ENCODE results near the gene GAL3ST3.
"Not testable (repeated sequence)": the region's sequence is repeated elsewhere in the genome, so short reads cannot be mapped to it uniquely, and the experiment has no call there.

The GAL3ST3 gene

DNA sequence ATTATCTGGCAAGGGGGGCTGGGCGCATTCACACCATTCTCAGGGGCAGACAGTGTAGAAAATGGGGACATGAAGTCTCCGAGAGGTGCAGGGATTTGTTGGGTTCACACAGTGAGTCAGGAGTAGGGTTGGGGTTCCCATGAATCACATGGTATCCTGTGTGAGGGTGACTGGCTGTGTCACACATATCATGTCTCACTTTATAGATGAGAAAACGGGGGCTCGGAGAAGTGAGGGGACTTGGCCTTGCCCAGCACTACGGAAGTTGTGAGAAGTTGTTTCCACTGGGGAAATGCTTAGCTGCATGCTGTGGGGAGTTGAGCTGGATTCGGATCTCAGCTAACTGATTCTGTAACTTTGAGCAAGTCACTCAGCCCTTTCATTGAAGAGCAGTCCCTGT is 4.2 kb downstream of the GAL3ST3 start:
- no peak for DNase-seq (ENCODE audit: low read depth)

DNA sequence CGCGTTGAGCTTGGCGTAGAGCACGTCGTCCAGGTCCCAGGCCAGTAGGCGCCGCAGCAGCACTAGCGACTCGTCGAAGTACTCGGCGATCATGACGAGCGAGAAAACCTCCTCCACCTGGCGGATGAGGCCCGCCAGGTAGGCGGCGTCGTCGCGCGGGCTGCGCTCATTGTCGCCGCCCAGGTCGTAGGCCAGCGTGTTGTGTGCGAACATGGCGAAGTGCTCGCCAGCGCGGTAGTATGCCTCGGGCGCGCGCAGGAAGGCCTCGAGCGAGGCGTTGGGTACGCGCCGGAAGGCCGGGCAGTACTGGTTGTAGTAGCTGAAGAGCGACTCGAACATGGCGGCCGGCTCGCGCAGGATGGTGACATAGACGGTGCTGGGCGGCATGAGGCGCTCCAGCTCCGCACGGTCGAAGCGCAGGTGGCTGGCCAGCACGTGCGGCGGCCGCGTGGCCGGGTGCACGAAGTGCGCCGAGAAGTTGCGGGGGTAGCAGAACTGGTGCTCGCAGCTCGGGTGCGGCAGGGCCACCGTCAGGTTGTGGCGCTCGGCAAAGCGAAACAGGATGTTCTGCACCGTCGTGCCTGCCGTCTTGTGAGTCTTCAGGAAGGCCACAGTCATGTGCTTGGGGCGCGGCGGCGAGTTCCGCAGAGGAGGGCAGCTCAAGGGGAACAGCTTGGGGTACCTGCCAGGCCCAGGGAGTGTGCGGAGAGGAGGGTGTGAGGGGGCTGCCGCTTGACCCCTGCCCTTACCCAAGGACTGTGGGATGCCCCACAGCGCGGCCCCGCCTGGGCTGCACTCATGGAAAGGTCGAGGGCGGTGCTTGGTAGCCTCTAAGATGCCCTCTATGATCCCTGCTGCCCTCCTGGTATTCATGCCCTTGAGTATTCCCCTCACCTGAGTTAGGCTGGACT is 5.7 kb downstream of the GAL3ST3 start:
- no peak for DNase-seq (ENCODE audit: low read depth)

DNA sequence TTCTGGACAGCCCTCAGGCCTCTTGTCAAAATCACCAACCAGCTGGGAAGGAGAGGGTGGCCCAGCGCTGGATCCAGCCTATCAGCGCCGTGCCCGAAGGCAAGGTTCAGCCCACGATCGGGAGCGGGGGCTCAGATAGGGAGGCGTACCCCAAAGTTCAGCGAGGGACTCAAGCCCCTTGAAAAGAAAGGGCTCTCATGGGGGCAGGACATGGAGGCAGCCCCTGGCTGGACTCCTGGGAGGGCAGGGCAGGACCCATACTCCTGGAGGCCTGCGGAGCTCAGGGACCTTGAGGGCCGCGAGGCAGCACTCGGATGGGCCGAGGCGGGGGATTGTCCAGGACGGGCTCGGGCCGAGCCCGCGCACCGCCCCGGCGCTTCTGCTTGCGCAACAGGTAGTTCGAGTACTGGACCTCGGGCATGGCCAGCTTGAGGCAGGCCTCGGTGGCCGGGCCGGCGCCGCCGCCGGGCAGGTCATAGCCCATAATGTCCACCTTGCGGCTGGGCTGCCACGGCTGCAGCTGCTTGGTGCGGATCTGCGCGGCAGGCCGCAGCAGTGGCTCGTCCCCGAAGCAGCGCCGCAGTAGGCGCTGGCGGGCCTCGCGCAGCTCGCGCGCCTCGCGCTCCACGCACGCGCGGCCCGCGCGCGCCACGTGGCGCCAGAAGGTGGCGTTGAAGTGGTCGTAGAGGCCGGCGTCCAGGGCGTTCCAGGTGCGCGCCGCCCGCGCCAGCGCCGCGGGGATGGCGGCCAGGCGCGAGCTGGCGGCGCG is 6.5 kb downstream of the GAL3ST3 start:
- no peak for DNase-seq (ENCODE audit: low read depth)

DNA sequence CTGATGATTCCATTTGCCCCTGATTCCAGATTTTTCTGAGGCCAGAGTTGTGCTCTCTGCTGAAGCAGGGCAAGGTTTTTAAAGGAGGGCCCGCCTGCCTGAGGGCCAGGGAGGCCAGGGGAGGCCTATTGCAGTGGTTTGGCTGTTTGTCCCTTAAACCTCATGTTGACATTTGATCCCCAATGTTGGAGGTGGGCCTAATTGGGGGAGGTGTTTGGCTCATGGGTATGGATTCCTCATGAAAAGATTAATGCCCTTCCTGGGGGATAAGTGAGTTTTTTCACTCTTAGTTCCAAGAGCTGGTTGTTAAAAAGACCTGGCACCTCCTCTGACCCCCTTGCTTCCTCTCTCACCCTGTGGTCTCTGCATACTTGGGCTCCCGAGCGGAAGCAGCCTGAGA is 9.2 kb downstream of the GAL3ST3 start:
- DNase-seq (ENCODE audit: low read depth) = no peak

DNA sequence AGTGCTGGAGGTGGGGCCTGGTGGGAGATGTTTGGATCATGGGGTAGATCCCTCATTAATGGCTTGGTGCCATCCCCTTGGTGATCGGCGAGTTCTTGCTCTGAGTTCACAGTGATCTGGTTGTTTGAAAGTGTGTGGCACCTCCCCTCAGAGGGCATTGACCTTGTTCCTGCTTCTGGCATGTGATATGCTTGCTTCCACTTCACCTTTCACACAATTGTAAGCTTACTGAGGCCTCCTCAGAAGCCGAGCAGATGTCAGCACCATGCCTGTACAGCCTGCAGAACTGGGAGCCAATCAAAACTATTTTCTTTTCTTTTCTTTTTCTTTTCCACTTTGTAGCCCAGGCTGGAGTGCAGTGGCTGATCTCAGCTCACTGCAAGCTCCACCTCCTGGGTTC is 11.6 kb downstream of the GAL3ST3 start:
- no peak for DNase-seq (ENCODE audit: low read depth)

- DNase-seq (ENCODE audit: low read depth) = no peak
These were observed 12.6 kb downstream of the GAL3ST3 start for GRCh38 chr11:66036334-66036710.

DNA sequence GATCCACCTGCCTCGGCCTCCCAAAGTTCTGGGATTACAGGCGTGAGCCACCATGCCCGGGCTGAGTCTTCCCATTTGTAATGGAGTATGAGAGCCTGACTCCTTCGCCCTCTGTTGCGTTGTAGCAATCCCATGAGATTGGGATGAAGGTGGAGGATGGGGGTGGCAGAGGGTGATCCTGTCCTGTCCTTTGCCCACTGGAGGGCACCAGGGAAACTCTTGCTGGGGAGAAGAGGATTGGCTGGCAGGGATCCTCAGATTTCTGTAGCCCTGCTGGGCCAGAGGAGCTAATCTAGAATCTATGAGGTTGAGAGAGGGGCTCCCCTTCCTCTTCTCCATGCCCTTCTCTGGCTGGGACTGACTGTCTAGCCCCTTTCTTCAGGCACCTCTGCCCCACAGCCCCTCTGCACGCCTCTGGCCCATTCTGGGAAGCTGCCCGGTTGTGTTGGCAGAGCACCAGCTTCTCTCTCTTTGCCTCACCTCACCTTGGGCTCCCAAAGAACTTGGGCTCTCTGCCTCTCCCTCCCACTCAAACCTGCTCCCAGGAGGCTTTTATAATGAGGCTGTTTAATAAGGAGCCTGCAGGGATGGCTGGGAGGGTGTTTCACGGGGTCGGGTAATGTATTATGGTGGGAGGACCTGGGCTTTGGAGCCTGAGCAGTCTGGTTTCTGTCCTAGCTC is 13.2 kb downstream of the GAL3ST3 start:
- DNase-seq (ENCODE audit: low read depth) = no peak

DNA sequence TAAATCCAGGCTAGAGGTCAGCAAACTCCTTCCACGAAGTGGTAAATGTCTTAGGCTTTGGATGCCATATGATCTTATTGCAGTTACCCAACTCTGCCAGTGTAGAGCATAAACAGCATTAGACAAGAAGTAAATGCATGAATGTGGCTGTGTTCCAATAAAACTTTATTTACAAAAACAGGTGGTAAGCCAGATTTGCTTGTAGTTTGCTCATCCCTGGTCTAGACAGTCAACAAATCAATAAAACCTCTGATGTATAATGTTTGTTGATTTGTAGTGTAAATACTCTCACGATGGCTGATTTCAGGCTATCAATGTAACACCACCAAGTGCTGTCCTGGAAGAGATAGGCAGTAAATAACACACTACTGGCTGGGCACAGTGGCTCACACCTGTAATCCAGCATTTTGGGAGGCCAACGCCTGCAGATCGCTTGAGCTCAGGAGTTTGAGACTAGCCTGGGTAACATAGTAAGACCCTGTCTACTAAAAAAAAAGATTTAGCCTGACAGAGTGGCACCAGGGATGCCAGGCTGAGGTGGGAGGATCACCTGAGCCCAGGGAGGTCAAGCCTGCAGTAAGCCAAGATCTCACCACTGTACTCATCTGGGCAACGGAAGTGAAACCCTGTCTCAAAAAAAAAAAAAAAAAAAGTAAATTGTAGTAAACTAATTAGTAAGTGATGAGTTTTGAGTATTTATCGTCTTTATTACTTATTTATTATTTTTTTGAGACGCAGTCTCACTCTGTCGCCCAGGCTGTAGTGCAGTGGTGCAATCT is 15.8 kb downstream of the GAL3ST3 start:
- DNase-seq (ENCODE audit: low read depth) = no peak

DNA sequence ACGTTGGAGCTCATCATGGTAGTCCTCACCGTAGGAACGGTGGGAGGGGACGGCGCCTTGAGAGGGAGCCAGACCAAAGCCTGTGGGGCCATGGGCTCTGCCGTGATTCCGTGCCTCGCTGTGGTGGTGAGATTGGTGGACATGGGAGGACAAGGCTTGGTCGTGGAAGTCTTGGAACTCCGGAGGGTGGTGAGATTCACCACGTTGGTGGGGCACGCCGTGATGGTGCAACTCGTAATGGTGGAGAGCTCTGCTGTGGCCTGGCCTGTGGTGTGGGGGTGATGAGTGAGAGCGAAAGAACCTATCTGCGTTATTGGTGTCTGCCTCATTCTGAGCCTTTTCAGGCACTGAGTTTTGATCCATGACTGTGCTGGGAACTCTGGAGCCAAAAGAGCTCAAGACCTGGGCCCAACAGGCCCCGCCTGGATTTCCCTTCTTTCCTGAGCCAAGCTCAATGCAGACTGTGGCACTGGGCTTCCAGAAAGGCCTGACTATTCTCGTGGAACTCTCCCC is 22.9 kb downstream of the GAL3ST3 start, which contains the start of gene CATSPER1:
TSS of gene CATSPER1 (minus strand) at position 463 of the 513 bp plus-strand sequence. CDS start at position 363, 100 bp downstream.
- no peak for DNase-seq (ENCODE audit: low read depth)

- not testable (repeated sequence) for DNase-seq (ENCODE audit: low read depth)
These were observed 25.8 kb downstream of the GAL3ST3 start for GRCh38 chr11:66023186-66023440.

DNA sequence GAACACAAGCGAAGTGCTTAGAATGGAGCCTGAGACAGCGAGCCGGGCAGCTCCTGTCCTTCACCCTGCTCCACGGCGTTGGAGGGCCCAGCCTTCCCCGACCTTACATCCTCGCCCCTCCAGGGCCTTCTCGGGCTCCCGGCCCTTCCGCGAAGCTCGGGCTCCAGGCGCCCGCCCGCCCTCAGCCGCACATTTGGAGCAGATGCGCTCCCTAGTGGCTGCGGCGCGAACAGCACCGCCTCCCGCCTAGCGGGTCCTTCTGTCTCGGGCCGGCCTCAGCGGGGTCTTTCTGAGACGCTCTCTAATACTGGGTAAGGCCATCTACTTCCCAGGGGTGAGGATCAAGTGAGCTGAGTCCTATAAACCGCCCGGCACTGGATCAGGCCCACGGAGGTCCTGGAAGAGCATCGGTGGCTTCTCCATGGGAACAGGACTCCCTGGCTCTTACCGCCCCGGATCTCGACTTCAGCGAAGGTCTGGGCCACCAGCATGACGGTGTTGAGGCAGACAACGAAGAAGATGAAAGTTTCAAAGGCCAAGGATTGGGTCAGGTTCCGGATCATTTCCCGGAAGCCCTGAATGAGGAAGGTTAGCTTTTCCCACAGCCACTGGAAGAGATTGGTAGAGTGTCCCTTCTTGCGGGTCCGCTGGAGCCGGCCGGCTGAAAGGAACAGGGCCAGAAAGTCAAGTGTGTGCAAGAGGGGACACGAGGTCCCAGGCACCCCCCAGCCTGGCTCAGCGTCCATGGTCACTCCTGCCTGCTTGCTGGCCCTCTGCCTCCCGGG is 26.4 kb downstream of the GAL3ST3 start:
- peak; percentile 24 for DNase-seq (ENCODE audit: low read depth)

DNA sequence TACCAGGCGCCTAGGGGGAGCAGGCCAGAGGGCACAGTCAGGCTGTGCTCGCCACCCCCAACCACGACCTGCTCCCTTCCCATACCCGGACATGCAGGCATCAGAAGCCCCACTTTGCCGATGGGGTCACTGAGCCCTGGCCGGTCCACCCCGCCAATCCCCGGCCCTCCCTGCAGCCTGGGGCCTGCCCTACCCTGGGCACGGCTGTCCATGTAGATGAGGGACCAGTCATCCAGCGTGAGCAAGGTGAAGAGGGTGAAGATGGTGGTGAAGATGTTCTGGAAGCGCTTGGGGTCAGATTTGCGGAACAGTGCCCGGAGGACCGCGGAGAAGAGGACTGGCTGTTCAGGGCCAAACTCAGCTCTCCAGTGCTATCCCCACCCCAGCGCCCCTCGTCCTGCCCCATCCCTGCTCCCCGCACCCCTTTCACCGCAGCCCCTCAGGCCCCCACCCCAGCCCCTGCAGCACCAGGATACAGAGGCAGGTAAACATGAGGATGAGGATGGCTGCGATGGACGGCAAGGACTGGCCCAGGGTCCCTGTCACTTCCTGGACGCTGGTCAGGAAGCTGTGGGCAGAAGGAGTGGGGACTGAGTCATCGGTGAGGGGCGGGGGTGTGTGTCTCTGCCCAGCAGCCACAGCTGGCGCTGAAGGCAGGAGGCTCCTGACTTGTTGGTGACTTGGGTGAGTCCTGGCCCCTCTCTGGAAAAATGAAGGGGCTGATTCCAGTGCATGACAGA is 28.2 kb downstream of the GAL3ST3 start:
- peak; percentile 47 for DNase-seq (ENCODE audit: low read depth)

DNA sequence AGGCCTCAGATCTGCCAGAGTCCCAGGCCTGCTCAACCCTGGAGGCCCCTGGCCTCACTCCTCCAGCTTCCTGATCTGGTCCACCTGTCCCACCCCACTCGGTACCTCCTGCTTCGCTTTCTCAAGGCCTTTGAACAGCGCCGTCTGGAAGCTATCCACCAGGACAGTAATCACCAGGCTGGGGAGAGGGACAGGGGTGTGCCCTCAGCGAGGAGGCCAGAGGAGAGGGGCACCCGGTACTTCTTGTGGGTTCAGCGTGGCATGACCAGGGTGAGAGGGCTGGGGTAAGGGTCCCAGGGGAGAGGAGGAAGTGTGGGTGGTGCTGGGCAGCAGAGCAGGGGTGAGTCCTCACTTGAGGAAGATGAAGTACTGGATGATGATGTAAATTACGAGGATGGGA is 28.7 kb downstream of the GAL3ST3 start:
- no peak for DNase-seq (ENCODE audit: low read depth)

- no peak for DNase-seq (ENCODE audit: low read depth)
These were observed 31.6 kb downstream of the GAL3ST3 start for GRCh38 chr11:66017321-66017720.

GRCh38 chr11:66016793-66017177 is 32.2 kb downstream of the GAL3ST3 start:
- no peak for DNase-seq (ENCODE audit: low read depth)

GRCh38 chr11:66015936-66016792 is 32.8 kb downstream of the GAL3ST3 start:
- no peak for DNase-seq (ENCODE audit: low read depth)

- no peak for DNase-seq (ENCODE audit: low read depth)
These were observed 33.5 kb downstream of the GAL3ST3 start for GRCh38 chr11:66015454-66015881.

- no peak for DNase-seq (ENCODE audit: low read depth)
These were observed 34.0 kb downstream of the GAL3ST3 start for GRCh38 chr11:66014804-66015453.

GRCh38 chr11:66013762-66014100 is 35.2 kb downstream of the GAL3ST3 start:
- no peak for DNase-seq (ENCODE audit: low read depth)

Data from stromal cell of bone marrow (primary cell).